HEK293T (cell line): Measurements from ENCODE around the gene MVB12B.

ENCODE experiments used
- FOXA1 ChIP-seq: fragments of 450-650 bp; IDR thresholded peaks from 2 replicates; pipeline ENCODE4 v1.6.1; 2016; ENCODE audit warnings: mild to moderate bottlenecking
- HDGF ChIP-seq: fragments of 450-650 bp; IDR thresholded peaks from 2 replicates; pipeline ENCODE4 v1.6.1; 2017; ENCODE audit warnings: antibody characterized with exemption, borderline replicate concordance
- SUZ12 ChIP-seq: fragments of 450-650 bp; IDR thresholded peaks from 2 replicates; pipeline ENCODE4 v1.6.1; 2016; ENCODE audit warnings: mild to moderate bottlenecking

- no peak for TF ChIP-seq FOXA1
- no peak for TF ChIP-seq SUZ12
- no peak for TF ChIP-seq HDGF
These were observed 133.6 kb downstream of the MVB12B start for GRCh38 chr9:126459965-126460843.
